Common myeloid progenitor, CD34-positive (primary cell): ENCODE data around the gene CD99.
"Not testable (repeated sequence)": the region's sequence is repeated elsewhere in the genome, so short reads cannot be mapped to it uniquely, and the experiment has no call there.

Source experiments
- CTCF ChIA-PET: fragments of 350-600 bp; sonication (Branson Sonifier 250); formaldehyde crosslinking; loops from one replicate; lab custom pipeline; 2021; ENCODE audit warnings: antibody characterized with exemption; lab: Charles Lee
- POLR2A ChIA-PET: fragments of 350-600 bp; sonication (Branson Sonifier 250); formaldehyde crosslinking; loops from one replicate; lab custom pipeline; 2021; ENCODE audit warnings: antibody characterized with exemption; lab: Charles Lee
- DNase-seq, 3 donors: peaks; one replicate each; pipeline versions ENCODE4 v3.0.0 to v3.0.0-alpha.2; 2013
- H3K27ac ChIP-seq, 2 experiments: 1 replicate in 1 of 2; 2 replicates in 1 of 2; pipeline ENCODE4 v1.7.0; 2013; ENCODE audit warnings: inconsistent platforms in 2 of 2, low read length in 2 of 2, mild to moderate bottlenecking in 2 of 2, low read depth in 1 of 2, moderate library complexity in 1 of 2; ENCODE audit not compliant: severe bottlenecking in 2 of 2, insufficient read depth in 1 of 2, poor library complexity in 1 of 2
- H3K27me3 ChIP-seq, 5 experiments: replicated peaks in 2 of 5; 1 replicate in 3 of 5; 2 replicates in 2 of 5; pipeline versions ENCODE4 v1.6.1 to v1.7.0; 2013; ENCODE audit warnings: low read length in 4 of 5, mild to moderate bottlenecking in 2 of 5, moderate library complexity in 2 of 5, inconsistent platforms in 1 of 5; ENCODE audit not compliant: insufficient read depth in 5 of 5, control insufficient read depth in 4 of 5
- H3K36me3 ChIP-seq, 4 experiments: 1 replicate in 2 of 4; 2 replicates in 2 of 4; pipeline versions ENCODE4 v1.6.1 to v1.7.0; 2013; ENCODE audit warnings: low read length in 3 of 4, control low read depth in 1 of 4, mild to moderate bottlenecking in 1 of 4; ENCODE audit not compliant: control insufficient read depth in 4 of 4, insufficient read depth in 4 of 4
- H3K4me1 ChIP-seq, 4 experiments: 1 replicate in 3 of 4; 2 replicates in 1 of 4; pipeline versions ENCODE4 v1.6.1 to v1.7.1; 2013; ENCODE audit warnings: low read length in 3 of 4, mild to moderate bottlenecking in 3 of 4, control low read depth in 1 of 4, inconsistent platforms in 1 of 4, moderate library complexity in 1 of 4; ENCODE audit not compliant: control insufficient read depth in 4 of 4, insufficient read depth in 4 of 4; ENCODE audit errors: control extremely low read depth in 1 of 4
- H3K4me3 ChIP-seq, 7 experiments: 1 replicate in 4 of 7; 2 replicates in 3 of 7; pipeline versions ENCODE4 v1.5.1 to v1.7.0; 2013; ENCODE audit warnings: mild to moderate bottlenecking in 7 of 7, low read length in 6 of 7, moderate library complexity in 6 of 7, inconsistent platforms in 2 of 7, low read depth in 2 of 7, control low read depth in 1 of 7; ENCODE audit not compliant: insufficient read depth in 4 of 7, control insufficient read depth in 1 of 7; ENCODE audit errors: extremely low read depth in 1 of 7
- H3K9me3 ChIP-seq, 5 experiments: 1 replicate in 4 of 5; 2 replicates in 1 of 5; pipeline versions ENCODE4 v1.6.1 to v1.7.1; 2013; ENCODE audit warnings: low read length in 4 of 5, mild to moderate bottlenecking in 2 of 5, inconsistent platforms in 1 of 5, low read depth in 1 of 5, moderate library complexity in 1 of 5; ENCODE audit not compliant: control insufficient read depth in 4 of 5, insufficient read depth in 2 of 5; ENCODE audit errors: control extremely low read depth in 1 of 5
- whole genome bisulfite sequencing: methylation state at CpG from one replicate; pipeline ENCODE4 v1.1.5; 2013; ENCODE audit not compliant: insufficient coverage; 5-methylcytosine and 5-hydroxymethylcytosine counted together

The CD99 gene

GRCh38 chrX:2675657-2676200 lies 15.4 kb upstream of the CD99 start:
- CTCF ChIA-PET, H3K4me1 ChIP-seq, H3K4me3 ChIP-seq, H3K36me3 ChIP-seq, H3K27me3 ChIP-seq, H3K9me3 ChIP-seq, DNase-seq, H3K27ac ChIP-seq, POLR2A ChIA-PET: not testable (repeated sequence)
- WGBS: 100% methylated on average over 3 of the region's 7 CpGs

DNA sequence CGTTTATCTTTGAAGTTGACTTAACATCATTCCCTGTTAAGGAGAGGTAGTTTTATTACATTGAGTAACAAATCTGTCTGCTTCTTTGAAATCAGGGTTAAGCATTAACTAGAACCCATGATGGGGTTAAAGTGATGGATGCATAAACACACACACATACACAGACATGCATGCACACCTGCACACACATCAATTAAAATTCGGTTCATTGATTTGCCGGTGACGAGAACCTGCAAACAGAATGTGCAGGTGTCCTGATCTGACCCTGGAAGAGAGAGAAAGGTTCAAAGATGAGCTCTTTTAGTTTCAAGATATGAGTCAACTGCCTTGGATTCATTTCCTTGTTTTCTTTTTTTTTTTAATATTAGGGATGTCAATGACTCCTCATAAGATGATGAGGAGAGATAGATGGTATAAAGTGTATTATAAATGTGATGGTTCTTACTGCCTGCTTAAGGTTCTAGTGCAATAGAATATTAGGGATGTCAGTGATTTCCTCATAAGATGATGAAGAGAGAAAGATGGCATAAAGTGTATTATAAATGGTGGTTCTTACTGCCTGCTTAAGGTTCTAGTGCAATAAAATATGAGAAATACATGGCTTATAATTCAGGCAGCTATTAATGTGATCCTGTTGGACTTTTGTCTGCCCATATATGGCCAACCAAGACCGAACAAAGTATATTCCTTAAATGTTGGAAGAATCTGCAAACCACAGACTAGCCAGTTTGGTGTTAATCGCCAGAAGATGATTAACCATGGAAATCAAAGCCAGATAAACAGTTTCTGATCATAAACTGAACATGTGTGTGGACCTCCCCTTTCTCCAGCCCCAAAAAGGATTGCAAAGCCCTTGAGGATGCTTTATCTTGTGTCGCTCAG lies 14.1 kb upstream of the CD99 start:
- no peaks in the 10 kb centered on the region for H3K27me3 ChIP-seq
- no peak overlapping the region for H3K27ac ChIP-seq

GRCh38 chrX:2677764-2678163 lies 13.3 kb upstream of the CD99 start:
- Histone ChIP-seq H3K4me3 (no peak overlapping the region), H3K27me3 (no peaks in the 10 kb centered on the region), H3K36me3 (no peaks in the 10 kb centered on the region), H3K27ac (no peak overlapping the region), H3K9me3 (no peaks in the 10 kb centered on the region), H3K4me1 (no peaks in the 10 kb centered on the region)
- 97% methylated on average over 9 of the region's 10 CpGs for WGBS
- ChIA-PET POLR2A (no interaction called here), CTCF (no interaction called here)
- no peak for DNase-seq

More for the DNA sequence above, 14.1 kb upstream of the CD99 start:
- CTCF ChIA-PET: no interaction called here
- Histone ChIP-seq H3K36me3 (no peaks in the 10 kb centered on the region), H3K9me3 (no peaks in the 10 kb centered on the region), H3K4me3 (no peak overlapping the region), H3K4me1 (no peaks in the 10 kb centered on the region)
- POLR2A ChIA-PET: no interaction called here
- 100% methylated on average over 5 of the region's 7 CpGs for WGBS
- DNase-seq: no peak

- H3K36me3 ChIP-seq: no peaks in the 10 kb centered on the region
- no peak overlapping the region for H3K4me3 ChIP-seq
- no peaks in the 10 kb centered on the region for H3K4me1 ChIP-seq
- ChIA-PET CTCF (no interaction called here), POLR2A (no interaction called here)
- H3K9me3 ChIP-seq: no peaks in the 10 kb centered on the region
- no peaks in the 10 kb centered on the region for H3K27me3 ChIP-seq
- no peak for DNase-seq
- no peak overlapping the region for H3K27ac ChIP-seq
- WGBS: no CpG with 5 or more reads among the region's 5 CpGs
These were observed 12.5 kb upstream of the CD99 start for GRCh38 chrX:2678583-2678982.

DNA sequence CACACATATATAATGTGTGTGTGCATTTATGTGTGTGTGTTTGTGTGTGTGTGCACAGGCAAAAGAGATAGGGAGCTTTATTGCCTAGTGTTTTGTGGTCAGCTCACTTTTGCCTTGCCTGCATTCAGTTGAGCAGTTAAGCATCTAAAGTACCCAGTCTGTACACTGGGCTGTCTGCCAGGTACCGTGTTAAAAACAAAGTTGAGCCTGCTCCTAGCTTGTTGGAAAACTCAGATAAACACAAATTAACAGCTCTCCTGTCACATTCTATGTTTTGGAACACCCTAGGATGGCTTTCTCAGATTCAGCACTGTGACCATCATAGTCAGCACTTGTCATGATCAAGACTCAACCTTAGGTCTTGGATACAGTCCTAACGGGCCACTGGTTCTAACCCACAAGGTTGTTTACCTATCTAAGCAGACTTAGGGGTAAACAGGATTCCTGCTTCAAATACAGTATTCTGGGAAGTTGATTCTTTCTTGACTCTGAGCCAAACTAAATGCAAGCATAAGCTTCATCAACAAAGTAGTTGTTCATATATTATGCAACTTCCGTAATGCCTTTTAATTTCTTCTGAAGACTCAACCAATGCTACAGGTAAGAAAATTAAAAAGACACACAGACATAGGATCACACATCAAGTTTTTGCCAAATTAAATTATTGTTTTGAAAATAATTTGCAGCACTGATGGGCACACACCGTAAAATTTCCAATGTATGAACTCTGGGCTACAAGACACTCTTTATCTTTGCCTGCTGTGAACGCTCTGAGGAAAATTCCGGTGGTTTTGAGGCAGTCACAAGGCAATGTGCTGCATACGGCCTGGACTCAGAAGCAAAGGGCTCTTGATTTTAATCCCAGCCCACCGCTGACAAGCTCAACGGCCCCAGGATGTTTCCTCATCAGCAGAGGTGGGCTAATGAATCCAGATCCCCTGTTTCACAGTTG lies 11.3 kb upstream of the CD99 start:
- Histone ChIP-seq H3K4me1 (no peaks in the 10 kb centered on the region), H3K36me3 (no peaks in the 10 kb centered on the region), H3K27ac (no peak overlapping the region), H3K9me3 (no peaks in the 10 kb centered on the region), H3K4me3 (no peak overlapping the region), H3K27me3 (no peaks in the 10 kb centered on the region)
- 85% methylated on average over 9 of the region's 9 CpGs for WGBS
- ChIA-PET POLR2A (no interaction called here), CTCF (no interaction called here)
- peak in 1 of 3 donors; percentile 47 for DNase-seq

GRCh38 chrX:2680486-2681348 lies 10.4 kb upstream of the CD99 start:
- no peaks in the 10 kb centered on the region for H3K4me1 ChIP-seq
- DNase-seq: no peak
- no peak overlapping the region for H3K4me3 ChIP-seq
- H3K27me3 ChIP-seq: no peaks in the 10 kb centered on the region
- CTCF ChIA-PET: no interaction called here
- H3K36me3 ChIP-seq: no peaks in the 10 kb centered on the region
- no peak overlapping the region for H3K27ac ChIP-seq
- 85% methylated on average over 6 of the region's 6 CpGs for WGBS
- H3K9me3 ChIP-seq: no peaks in the 10 kb centered on the region
- POLR2A ChIA-PET: no interaction called here
